Upper lobe of left lung (tissue), 6 donors: ENCODE results near the gene MAP1B. TPM values are rescaled to one million over a fixed set of nuclear protein-coding genes. Genes with fewer than 3 reads are reported as not detected.

Experiments
- ATAC-seq, 2 donors: fragments of 200-7000 bp; cut with Tn5 transposase; one replicate each; pipeline ENCODE4 v1.9.1; 2022; ENCODE audit warnings: mild to moderate bottlenecking in 2 of 2, moderate library complexity in 2 of 2; ENCODE audit not compliant: low FRiP score in 2 of 2
- DNase-seq, 2 donors: peaks; one replicate each; pipeline ENCODE4 v3.0.0-alpha.2; 2019 to 2020
- H3K27ac ChIP-seq, 4 donors: fragments of 200-600 bp; sonication (generic); one replicate each; pipeline ENCODE4 v1.5.1; 2016 to 2019
- H3K27me3 ChIP-seq, 4 donors: fragments of 200-600 bp; sonication (generic); one replicate each; pipeline ENCODE4 v1.5.1; 2017 to 2019
- H3K36me3 ChIP-seq, 4 donors: fragments of 200-600 bp; sonication (generic); one replicate each; pipeline ENCODE4 v1.5.1; 2016 to 2019
- H3K4me1 ChIP-seq, 4 donors: fragments of 200-600 bp; sonication (generic); one replicate each; pipeline ENCODE4 v1.5.1; 2018 to 2019
- H3K4me3 ChIP-seq, 4 donors: fragments of 200-600 bp; sonication (generic); one replicate each; pipeline ENCODE4 v1.5.1; 2017 to 2019; ENCODE audit warnings: mild to moderate bottlenecking in 2 of 4, moderate library complexity in 1 of 4
- H3K9me3 ChIP-seq, 4 donors: fragments of 200-600 bp; sonication (generic); one replicate each; pipeline ENCODE4 v1.5.1; 2018 to 2019
- EP300 ChIP-seq, 4 donors: sonication (generic); formaldehyde crosslinking; IDR thresholded peaks; one replicate each; pipeline ENCODE4 v1.5.1; 2017; ENCODE audit warnings: antibody characterized with exemption in 4 of 4, control low read depth in 2 of 4
- POLR2A ChIP-seq, 4 donors: fragments of 450-650 bp; IDR thresholded peaks; one replicate each; pipeline ENCODE4 v1.5.1; 2016 to 2017; ENCODE audit warnings: antibody characterized with exemption in 4 of 4, mild to moderate bottlenecking in 2 of 4
- POLR2AphosphoS5 ChIP-seq, 2 donors: sonication (generic); formaldehyde crosslinking; IDR thresholded peaks; one replicate each; pipeline ENCODE4 v1.5.1; 2017; ENCODE audit warnings: antibody characterized with exemption in 2 of 2
- WGBS, 2 donors: methylation state at CpG; one replicate each; pipeline ENCODE4 v1.1.5; 2017 to 2018; 5-methylcytosine and 5-hydroxymethylcytosine counted together
- total RNA-seq, 6 donors: library from RNA; depleted of rRNA in 4 of 6; stranded (reverse); fragments of >200 nt in 4 of 6; gene quantifications; one replicate each; pipeline versions ENCODE4 v1.1.0 to v1.2.1, GENCODE V29; 2016 to 2021
- TF ChIP-seq, protein P1 (sequence below), 6 experiments: fragments of 450-650 bp in 4 of 6; fragments of 200-600 bp in 2 of 6; sonication (generic) in 2 of 6; IDR thresholded peaks; one replicate each; pipeline ENCODE4 v1.5.1; 2016 to 2019; ENCODE audit warnings: antibody characterized with exemption in 6 of 6
- donor health status: DM: no; HTN: no; CAD: no; lungs with moderate emphysema.
- donor health status: DM: no; HTN: yes; CAD: no; lungs with severe emphysema.

The MAP1B gene
- total RNA-seq, 6 donors from 2014 or later = 21.6 to 59.4 (median 38.0) TPM

DNA sequence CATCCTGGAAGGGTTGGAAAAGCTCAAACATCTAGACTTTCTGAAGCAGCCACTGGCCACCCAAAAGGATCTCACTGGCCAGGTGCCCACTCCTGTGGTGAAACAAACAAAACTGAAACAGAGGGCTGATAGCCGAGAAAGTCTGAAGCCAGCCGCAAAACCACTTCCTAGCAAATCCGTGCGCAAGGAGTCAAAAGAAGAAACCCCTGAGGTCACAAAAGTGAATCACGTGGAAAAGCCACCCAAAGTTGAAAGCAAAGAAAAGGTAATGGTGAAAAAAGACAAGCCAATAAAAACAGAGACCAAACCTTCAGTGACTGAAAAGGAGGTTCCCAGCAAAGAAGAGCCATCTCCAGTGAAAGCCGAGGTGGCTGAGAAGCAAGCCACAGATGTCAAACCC, 87.6 kb downstream of the MAP1B start:
- Histone ChIP-seq H3K27me3 (no peaks in the 10 kb centered on the region), H3K36me3 (no peaks in the 10 kb centered on the region), H3K4me3 (no peak overlapping the region), H3K27ac (no peak overlapping the region), H3K9me3 (no peaks in the 10 kb centered on the region), H3K4me1 (no peaks in the 10 kb centered on the region)
- no peak for TF ChIP-seq POLR2AphosphoS5 (IDR thresholded peaks at IDR 0.05)
- TF ChIP-seq EP300 (IDR thresholded peaks at IDR 0.05) = no peak
- 81 to 90% methylated on average over 6 of the region's 6 CpGs for WGBS, 2 donors
- no peak for DNase-seq
- ATAC-seq = no peak

DNA sequence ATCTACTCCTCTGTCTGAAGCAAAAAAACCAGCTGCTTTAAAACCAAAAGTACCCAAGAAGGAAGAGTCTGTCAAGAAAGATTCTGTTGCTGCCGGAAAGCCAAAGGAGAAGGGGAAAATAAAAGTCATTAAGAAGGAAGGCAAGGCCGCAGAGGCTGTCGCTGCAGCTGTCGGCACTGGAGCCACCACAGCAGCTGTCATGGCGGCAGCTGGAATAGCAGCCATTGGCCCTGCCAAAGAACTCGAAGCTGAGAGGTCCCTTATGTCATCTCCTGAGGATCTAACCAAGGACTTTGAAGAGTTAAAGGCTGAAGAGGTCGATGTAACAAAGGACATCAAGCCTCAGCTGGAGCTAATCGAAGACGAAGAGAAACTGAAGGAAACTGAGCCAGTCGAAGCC, 88.3 kb downstream of the MAP1B start:
- no peaks in the 10 kb centered on the region for H3K9me3 ChIP-seq
- TF ChIP-seq POLR2A (IDR thresholded peaks at IDR 0.05) (no peak), POLR2AphosphoS5 (IDR thresholded peaks at IDR 0.05) (no peak), EP300 (IDR thresholded peaks at IDR 0.05) (no peak)
- TF ChIP-seq, protein P1, sequence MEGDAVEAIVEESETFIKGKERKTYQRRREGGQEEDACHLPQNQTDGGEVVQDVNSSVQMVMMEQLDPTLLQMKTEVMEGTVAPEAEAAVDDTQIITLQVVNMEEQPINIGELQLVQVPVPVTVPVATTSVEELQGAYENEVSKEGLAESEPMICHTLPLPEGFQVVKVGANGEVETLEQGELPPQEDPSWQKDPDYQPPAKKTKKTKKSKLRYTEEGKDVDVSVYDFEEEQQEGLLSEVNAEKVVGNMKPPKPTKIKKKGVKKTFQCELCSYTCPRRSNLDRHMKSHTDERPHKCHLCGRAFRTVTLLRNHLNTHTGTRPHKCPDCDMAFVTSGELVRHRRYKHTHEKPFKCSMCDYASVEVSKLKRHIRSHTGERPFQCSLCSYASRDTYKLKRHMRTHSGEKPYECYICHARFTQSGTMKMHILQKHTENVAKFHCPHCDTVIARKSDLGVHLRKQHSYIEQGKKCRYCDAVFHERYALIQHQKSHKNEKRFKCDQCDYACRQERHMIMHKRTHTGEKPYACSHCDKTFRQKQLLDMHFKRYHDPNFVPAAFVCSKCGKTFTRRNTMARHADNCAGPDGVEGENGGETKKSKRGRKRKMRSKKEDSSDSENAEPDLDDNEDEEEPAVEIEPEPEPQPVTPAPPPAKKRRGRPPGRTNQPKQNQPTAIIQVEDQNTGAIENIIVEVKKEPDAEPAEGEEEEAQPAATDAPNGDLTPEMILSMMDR (IDR thresholded peaks at IDR 0.05) = no peak
- no peak overlapping the region for H3K4me3 ChIP-seq
- H3K27ac ChIP-seq = no peak overlapping the region
- no peaks in the 10 kb centered on the region for H3K4me1 ChIP-seq
- H3K27me3 ChIP-seq = no peaks in the 10 kb centered on the region
- H3K36me3 ChIP-seq = no peaks in the 10 kb centered on the region
- DNase-seq = peak in 1 of 2 donors; percentile 20
- 92 to 93% methylated on average over 10 of the region's 10 CpGs for WGBS, 2 donors
- ATAC-seq = no peak

GRCh38 chr5:72197393-72197792, 90.1 kb downstream of the MAP1B start:
- no peak overlapping the region for H3K27ac ChIP-seq
- H3K9me3 ChIP-seq = no peaks in the 10 kb centered on the region
- TF ChIP-seq, protein P1 (IDR thresholded peaks at IDR 0.05) = no peak
- TF ChIP-seq POLR2A (IDR thresholded peaks at IDR 0.05) (no peak), POLR2AphosphoS5 (IDR thresholded peaks at IDR 0.05) (no peak), EP300 (IDR thresholded peaks at IDR 0.05) (no peak)
- H3K27me3 ChIP-seq = no peaks in the 10 kb centered on the region
- H3K4me3 ChIP-seq = no peak overlapping the region
- no peaks in the 10 kb centered on the region for H3K36me3 ChIP-seq
- 95 to 96% methylated on average over 5 of the region's 5 CpGs for WGBS, 2 donors
- ATAC-seq = no peak
- H3K4me1 ChIP-seq = no peaks in the 10 kb centered on the region
- no peak for DNase-seq

DNA sequence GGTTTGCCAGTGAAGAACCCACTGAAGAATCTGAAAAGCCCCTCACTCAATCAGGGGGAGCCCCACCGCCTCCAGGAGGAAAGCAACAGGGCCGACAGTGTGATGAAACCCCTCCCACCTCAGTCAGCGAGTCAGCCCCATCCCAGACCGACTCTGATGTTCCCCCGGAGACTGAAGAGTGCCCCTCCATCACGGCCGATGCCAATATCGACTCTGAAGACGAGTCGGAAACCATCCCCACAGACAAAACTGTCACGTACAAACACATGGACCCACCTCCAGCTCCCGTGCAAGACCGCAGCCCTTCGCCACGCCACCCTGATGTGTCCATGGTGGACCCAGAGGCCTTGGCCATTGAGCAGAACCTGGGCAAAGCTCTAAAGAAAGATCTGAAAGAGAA, 92.4 kb downstream of the MAP1B start:
- ATAC-seq = no peak
- peak in 1 of 2 donors; percentile 14 for DNase-seq
- H3K27me3 ChIP-seq = no peaks in the 10 kb centered on the region
- 97 to 99% methylated on average over 14 to 15 of the region's 15 CpGs for WGBS, 2 donors
- H3K4me1 ChIP-seq = no peaks in the 10 kb centered on the region
- TF ChIP-seq, protein P1 (IDR thresholded peaks at IDR 0.05) = no peak
- TF ChIP-seq EP300 (IDR thresholded peaks at IDR 0.05) = no peak
- no peak for TF ChIP-seq POLR2A (IDR thresholded peaks at IDR 0.05)
- no peak for TF ChIP-seq POLR2AphosphoS5 (IDR thresholded peaks at IDR 0.05)
- no peak overlapping the region for H3K27ac ChIP-seq
- no peaks in the 10 kb centered on the region for H3K9me3 ChIP-seq
- no peaks in the 10 kb centered on the region for H3K36me3 ChIP-seq
- H3K4me3 ChIP-seq = no peak overlapping the region

DNA sequence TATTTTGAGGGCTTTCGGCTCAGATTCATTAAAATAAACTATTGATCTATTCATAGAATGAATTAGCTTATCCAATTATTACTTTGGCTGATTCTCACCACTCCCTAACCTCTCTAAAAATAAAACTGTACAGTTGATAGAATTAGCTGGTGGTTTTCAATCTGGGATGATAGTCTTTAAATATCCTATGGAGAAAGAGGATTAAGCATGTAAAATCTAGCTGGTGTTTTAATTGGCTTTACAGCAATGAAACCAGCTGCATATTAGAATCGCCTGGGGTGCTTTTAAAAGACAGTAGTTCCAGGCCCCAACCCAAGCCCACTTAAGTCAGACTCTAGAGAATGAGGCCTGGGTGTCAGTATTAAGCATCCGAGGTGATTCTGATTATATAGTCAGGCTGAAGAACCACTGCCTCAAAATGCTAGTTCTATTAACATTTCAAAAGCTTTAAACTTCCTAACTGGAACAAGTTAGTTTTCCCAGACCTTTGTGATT, 95.1 kb downstream of the MAP1B start:
- no peak for TF ChIP-seq POLR2A (IDR thresholded peaks at IDR 0.05)
- TF ChIP-seq, protein P1 (IDR thresholded peaks at IDR 0.05) = no peak
- TF ChIP-seq POLR2AphosphoS5 (IDR thresholded peaks at IDR 0.05) = no peak
- TF ChIP-seq EP300 (IDR thresholded peaks at IDR 0.05) = no peak
- no peaks in the 10 kb centered on the region for H3K4me1 ChIP-seq
- DNase-seq (no peak), ATAC-seq (no peak)
- H3K4me3 ChIP-seq = no peak overlapping the region
- WGBS, 2 donors = 81 to 91% methylated on average over 3 of the region's 3 CpGs
- no peaks in the 10 kb centered on the region for H3K36me3 ChIP-seq
- no peak overlapping the region for H3K27ac ChIP-seq
- H3K27me3 ChIP-seq = no peaks in the 10 kb centered on the region
- H3K9me3 ChIP-seq = no peaks in the 10 kb centered on the region
